Spinal cord (tissue), 10 donors: ENCODE measurements around the gene DMGDH. TPM values are rescaled to one million over a fixed set of nuclear protein-coding genes. Genes with fewer than 3 reads are reported as not detected.
A peak's percentile ranks its signal among the peaks of the same experiment; 100 is the strongest.

Source experiments
- DNase-seq, 6 donors: peaks; one replicate each; pipeline versions ENCODE4 v3.0.0 to v3.0.0-alpha.2; 2013 to 2015; ENCODE audit warnings: low spot score in 6 of 6, low read depth in 4 of 6
- H3K27ac ChIP-seq: one replicate; pipeline ENCODE4 v1.5.1; 2013; ENCODE audit warnings: low read depth, low read length, control low read depth
- H3K27me3 ChIP-seq: one replicate; pipeline ENCODE4 v1.6.1; 2013; ENCODE audit warnings: low read length; ENCODE audit not compliant: control insufficient read depth, insufficient read depth
- H3K36me3 ChIP-seq: one replicate; pipeline ENCODE4 v1.6.1; 2013; ENCODE audit warnings: low read length; ENCODE audit not compliant: control insufficient read depth, insufficient read depth
- H3K4me1 ChIP-seq: one replicate; pipeline ENCODE4 v1.6.1; 2013; ENCODE audit warnings: low read length; ENCODE audit not compliant: control insufficient read depth, insufficient read depth
- H3K4me3 ChIP-seq: one replicate; pipeline ENCODE4 v1.5.1; 2013; ENCODE audit warnings: low read depth, low read length, control low read depth
- H3K9me3 ChIP-seq: one replicate; pipeline ENCODE4 v1.6.1; 2013; ENCODE audit warnings: low read length; ENCODE audit not compliant: control insufficient read depth, insufficient read depth
- WGBS: methylation state at CpG from one replicate; pipeline ENCODE4 v1.1.5; 2013; ENCODE audit warnings: missing lambda C conversion rate; ENCODE audit not compliant: insufficient coverage; 5-methylcytosine and 5-hydroxymethylcytosine counted together
- polyA plus RNA-seq, 2 donors: library from polyadenylated mRNA; unstranded; fragments of 120-200 nt; gene quantifications; one replicate each; pipeline ENCODE4 v1.2.1, GENCODE V29; 2013; ENCODE audit not compliant: insufficient read length in 2 of 2
- total RNA-seq, 2 donors: library from RNA; depleted of rRNA in 1 of 2; stranded (reverse); fragments of 120-200 nt in 1 of 2; fragments of >200 nt in 1 of 2; gene quantifications; one replicate each; pipeline versions ENCODE4 v1.2.3 to v1.2.4, GENCODE V29; 2013 to 2014
- donor health status: healthy.

Gene DMGDH
- total and polyA plus RNA-seq, 4 donors, result 3.3 to 7.6 (median 4.3) TPM

DNA sequence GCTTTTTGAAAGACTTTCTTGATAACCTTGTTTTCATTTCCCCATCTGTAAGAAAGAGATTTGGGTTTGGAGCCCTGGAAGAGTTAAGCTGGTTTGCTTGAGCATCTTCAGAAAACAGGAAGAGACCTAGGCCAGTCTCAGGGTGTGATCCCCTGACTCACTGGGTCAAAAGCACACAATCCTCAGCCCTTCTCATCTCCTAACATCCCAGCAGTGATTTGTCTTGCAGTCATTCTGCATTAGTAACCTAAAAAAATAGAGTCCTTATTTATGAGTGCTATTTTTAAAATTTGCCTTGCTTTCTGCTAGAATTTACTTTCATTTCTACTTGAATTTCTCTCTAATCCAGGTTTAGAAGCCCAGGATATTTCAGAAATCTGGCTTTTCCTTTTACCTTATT is 68.0 kb downstream of the DMGDH start:
- Histone ChIP-seq H3K27ac (no peak overlapping the region), H3K9me3 (no peaks in the 10 kb centered on the region), H3K27me3 (no peaks in the 10 kb centered on the region), H3K4me1 (no peaks in the 10 kb centered on the region), H3K36me3 (no peaks in the 10 kb centered on the region), H3K4me3 (no peak overlapping the region)
- DNase-seq, result no peak

DNA sequence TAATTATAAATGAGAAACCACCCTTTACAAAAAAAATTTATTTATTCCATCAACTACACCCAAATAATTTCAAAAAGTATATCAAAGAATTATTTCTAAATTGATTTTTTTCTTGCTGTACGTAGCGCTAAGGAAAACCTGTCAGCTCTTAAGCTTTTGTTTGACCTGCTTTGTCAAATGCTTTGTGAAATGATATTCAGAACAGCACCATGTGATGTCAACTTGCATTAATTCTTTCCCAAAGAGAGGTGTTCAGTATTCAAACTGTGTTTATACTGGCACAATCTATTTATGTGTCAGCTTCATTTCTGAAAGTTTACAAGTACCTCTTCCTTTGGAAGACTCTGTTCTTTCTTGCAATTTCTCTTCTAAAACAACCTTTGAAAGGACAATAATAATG is 72.4 kb downstream of the DMGDH start:
- no peaks in the 10 kb centered on the region for H3K36me3 ChIP-seq
- no peak for DNase-seq
- H3K4me3 ChIP-seq, result no peak overlapping the region
- H3K27me3 ChIP-seq, result no peaks in the 10 kb centered on the region
- no peaks in the 10 kb centered on the region for H3K4me1 ChIP-seq
- H3K27ac ChIP-seq, result no peak overlapping the region
- H3K9me3 ChIP-seq, result no peaks in the 10 kb centered on the region
- no CpG with 5 or more reads among the region's 2 CpGs for WGBS

DNA sequence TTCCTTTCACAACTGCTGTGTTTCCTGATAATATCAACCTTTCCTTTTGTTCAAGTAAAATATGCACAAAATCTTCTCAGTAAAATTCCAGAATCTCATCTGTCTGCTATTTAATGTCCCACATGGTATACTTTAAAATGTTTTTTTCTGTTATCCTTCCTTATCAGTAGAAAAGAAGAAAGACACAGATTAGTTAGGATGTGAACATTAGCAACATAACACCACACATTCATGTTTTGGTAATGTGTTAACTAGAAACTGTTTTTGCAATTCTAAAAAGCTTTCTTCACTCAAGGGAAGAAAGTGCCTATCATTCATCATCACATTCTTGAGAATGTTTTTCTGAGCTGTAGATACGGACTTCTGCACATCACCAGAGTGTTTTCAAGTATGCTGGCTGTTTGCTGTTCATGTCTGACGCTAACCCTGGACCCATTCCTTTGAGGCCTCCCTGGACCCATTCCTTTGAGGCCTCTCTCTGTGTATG is 73.9 kb downstream of the DMGDH start:
- Histone ChIP-seq H3K27ac (no peak overlapping the region), H3K4me1 (no peaks in the 10 kb centered on the region), H3K9me3 (no peaks in the 10 kb centered on the region), H3K4me3 (no peak overlapping the region), H3K36me3 (no peaks in the 10 kb centered on the region), H3K27me3 (no peaks in the 10 kb centered on the region)
- WGBS, result 85% methylated on average over 2 of the region's 2 CpGs
- no peak for DNase-seq

DNA sequence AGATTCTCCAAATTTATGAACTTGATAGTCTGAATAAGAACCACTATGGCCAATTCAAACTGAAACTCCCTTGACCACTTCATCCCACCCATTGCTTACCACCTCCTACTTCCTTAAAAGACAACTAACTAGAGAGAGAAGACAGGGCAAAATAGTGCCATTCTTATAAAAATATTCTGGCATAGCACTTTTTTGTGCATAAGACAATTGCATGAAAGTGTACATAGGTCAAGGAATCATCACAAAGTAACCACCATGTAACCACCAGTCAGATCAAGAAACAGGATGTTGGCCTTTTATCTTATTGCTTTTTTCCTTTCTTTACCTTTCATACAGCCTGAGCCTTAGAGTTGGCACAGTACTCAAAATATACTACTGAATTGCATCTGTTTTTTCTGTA is 76.3 kb downstream of the DMGDH start:
- H3K4me3 ChIP-seq, result no peak overlapping the region
- H3K9me3 ChIP-seq, result no peaks in the 10 kb centered on the region
- H3K36me3 ChIP-seq, result no peaks in the 10 kb centered on the region
- H3K27me3 ChIP-seq, result no peaks in the 10 kb centered on the region
- no peak for DNase-seq
- no peaks in the 10 kb centered on the region for H3K4me1 ChIP-seq
- no peak overlapping the region for H3K27ac ChIP-seq

DNA sequence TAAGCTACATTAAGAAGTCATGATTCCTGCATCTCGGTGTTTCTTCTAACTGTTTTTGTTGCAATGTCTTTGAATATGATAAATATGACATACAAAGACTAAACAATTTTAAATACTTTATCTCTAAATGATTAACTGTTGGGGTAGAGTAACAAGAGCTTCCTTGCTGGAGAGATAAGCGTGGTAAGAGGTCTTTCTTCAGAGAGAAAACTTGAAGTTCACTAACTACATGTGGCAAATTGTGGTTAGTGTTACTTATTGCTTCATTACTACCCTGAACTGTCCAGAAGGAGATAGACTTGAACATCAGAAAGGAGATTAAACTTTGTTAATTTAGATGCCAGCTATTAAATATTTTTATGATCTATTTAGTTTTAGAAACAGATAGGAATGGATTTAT is 77.3 kb downstream of the DMGDH start:
- no CpG with 5 or more reads among the region's 2 CpGs for WGBS
- Histone ChIP-seq H3K27ac (no peak overlapping the region), H3K36me3 (no peaks in the 10 kb centered on the region), H3K4me1 (no peaks in the 10 kb centered on the region), H3K27me3 (no peaks in the 10 kb centered on the region), H3K9me3 (no peaks in the 10 kb centered on the region), H3K4me3 (no peak overlapping the region)
- no peak for DNase-seq

DNA sequence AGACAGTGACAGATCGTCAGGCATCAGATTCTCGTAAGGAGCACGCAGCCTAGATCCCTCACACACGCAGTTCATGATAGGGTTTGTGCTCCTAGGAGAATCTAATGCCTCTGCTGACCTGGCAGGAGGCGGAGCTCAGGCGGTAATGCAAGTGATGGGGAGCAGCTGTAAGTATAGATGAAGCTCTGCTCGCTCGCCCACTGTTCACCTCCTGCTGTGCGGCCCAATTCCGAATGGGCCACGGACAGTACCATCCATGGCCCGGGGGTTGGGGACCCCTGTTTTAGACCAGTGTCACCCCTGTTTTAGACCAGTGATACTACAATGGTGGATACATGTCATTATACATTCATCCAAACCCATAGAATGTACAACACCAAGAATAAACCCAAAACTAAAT is 80.4 kb downstream of the DMGDH start:
- no peak overlapping the region for H3K4me3 ChIP-seq
- no peaks in the 10 kb centered on the region for H3K36me3 ChIP-seq
- no peak overlapping the region for H3K27ac ChIP-seq
- WGBS, result 91% methylated on average over 9 of the region's 12 CpGs
- no peaks in the 10 kb centered on the region for H3K9me3 ChIP-seq
- no peaks in the 10 kb centered on the region for H3K27me3 ChIP-seq
- H3K4me1 ChIP-seq, result peaks cover 4% of the 10 kb centered on the region
- DNase-seq, result no peak

DNA sequence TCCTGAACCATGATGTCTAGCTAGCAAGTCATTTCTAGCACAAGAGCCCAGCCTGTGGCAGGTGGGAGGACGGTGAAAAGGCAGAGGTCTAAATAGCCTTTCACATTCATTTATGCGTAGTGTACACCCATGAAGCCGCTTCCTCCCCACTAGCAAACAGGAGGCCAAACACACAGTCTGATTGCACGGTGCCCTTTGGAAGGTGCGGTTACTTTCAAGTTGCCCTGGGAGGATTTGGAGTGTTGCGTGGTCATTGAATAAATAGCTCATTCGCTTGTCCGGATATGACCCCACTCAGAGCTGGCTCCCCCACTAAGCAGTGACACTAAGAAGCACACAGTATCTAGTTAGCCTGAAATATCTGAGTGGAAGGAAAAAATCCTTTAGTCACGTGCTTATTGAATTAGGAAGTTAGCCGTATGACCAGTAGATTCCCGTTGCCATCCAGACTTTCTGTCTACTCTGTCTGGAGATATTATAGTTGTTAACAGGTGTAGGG is 83.7 kb downstream of the DMGDH start:
- no peaks in the 10 kb centered on the region for H3K27me3 ChIP-seq
- DNase-seq, result peak in 1 of 6 donors; percentile 68
- H3K36me3 ChIP-seq, result no peaks in the 10 kb centered on the region
- peak overlapping the region; percentile 87 for H3K27ac ChIP-seq
- H3K9me3 ChIP-seq, result no peaks in the 10 kb centered on the region
- H3K4me3 ChIP-seq, result peak overlapping the region; percentile 63
- 0% methylated on average over 2 of the region's 11 CpGs for WGBS
- peaks cover 4% of the 10 kb centered on the region for H3K4me1 ChIP-seq

DNA sequence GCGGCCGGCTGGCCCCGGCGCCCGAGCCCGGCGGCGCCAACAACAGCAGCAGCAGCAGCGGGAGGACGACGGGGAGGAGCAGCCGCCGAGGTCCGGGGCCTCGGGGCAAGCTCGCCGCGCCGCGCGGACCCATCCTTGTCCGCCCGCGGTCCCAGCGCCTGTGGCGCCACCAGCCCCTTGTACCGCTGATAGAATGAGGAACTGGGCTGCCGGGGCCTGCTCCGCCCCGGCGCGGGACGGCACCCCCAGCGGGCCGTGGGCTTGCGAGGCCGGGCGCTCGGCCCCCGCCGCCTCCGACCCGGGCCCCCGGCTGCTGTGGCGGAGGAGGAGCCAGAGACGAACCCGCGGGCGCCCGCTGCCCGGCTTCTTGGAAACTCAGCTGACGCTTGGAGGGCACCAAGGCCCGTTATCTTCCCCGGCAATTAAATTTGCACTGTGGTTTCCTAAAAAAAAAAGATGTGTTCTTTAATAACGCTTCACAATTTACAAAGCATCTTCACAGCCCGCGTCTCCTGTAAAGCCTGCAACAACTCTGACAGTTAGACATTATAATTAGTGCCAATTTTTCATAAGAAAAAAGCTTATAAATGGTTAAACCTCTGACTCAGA is 84.3 kb downstream of the DMGDH start, which contains the start of gene ARSB:
TSS of gene ARSB (minus strand) at position 195 of the 609 bp plus-strand sequence. CDS start at position 133, 62 bp downstream.
- no peaks in the 10 kb centered on the region for H3K27me3 ChIP-seq
- H3K4me1 ChIP-seq, result peaks cover 4% of the 10 kb centered on the region
- no peaks in the 10 kb centered on the region for H3K36me3 ChIP-seq
- H3K9me3 ChIP-seq, result no peaks in the 10 kb centered on the region
- DNase-seq, result peak in 4 of 6 donors; percentile 35 to 84 (median 61)
- peak within 1 kb of the TSS; percentile 63 for H3K4me3 ChIP-seq
- under 1% methylated on average over 53 of the region's 57 CpGs for WGBS
- peak within 1 kb of the TSS; percentile 87 for H3K27ac ChIP-seq

DNA sequence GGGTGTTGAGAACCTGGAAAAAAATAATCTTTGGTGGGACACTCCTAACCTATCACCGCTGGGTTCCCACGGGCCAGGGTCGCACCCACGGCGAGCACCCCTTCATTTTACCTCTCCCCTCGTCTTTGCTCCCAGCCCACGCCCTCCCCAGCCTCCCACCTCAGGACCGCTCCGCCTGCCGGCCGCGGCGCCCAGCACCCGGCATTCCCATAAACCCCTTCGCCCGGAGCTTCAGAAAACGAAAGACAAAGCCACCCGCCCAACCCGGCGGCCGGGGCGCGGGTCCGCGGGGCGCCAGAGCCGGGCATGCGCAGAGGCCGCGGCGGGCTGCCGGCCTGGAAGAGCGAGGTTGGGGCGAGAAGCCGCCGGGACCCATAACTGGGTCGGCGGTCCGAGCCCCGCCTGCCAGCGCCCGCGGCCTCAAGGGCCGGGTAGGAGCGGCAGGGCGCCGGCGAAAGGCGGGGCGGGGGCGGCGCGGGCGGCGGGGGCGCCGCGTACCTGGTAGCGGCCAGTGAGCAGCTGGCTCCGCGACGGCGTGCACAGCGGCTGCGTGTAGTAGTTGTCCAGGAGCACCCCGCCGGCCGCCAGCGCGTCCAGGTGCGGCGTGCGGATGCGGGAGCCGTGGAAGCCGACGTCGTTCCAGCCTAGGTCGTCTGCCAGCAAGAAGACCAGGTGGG is 84.9 kb downstream of the DMGDH start:
- H3K4me1 ChIP-seq, result peaks cover 4% of the 10 kb centered on the region
- under 1% methylated on average over 79 of the region's 79 CpGs for WGBS

More for the DNA sequence above, 84.9 kb downstream of the DMGDH start:
- Histone ChIP-seq H3K9me3 (no peaks in the 10 kb centered on the region), H3K27me3 (no peaks in the 10 kb centered on the region), H3K4me3 (peak overlapping the region; percentile 63), H3K27ac (peak overlapping the region; percentile 87), H3K36me3 (no peaks in the 10 kb centered on the region)
- DNase-seq, result peak; percentile 62 to 96 (median 80)
